Osteocyte (in vitro differentiated cells): ENCODE data around the gene ADH1A. TPM values are rescaled to one million over a fixed set of nuclear protein-coding genes. Genes with fewer than 3 reads are reported as not detected.

Experiments
- DNase-seq: peaks from one replicate; pipeline ENCODE4 v3.0.0; 2021; ENCODE audit warnings: mixed read lengths; ENCODE audit not compliant: unreplicated experiment; ENCODE audit errors: extremely low spot score
- H3K27ac Mint-ChIP-seq: one replicate; pipeline ENCODE4 v1.8.0; 2021; ENCODE audit warnings: mild to moderate bottlenecking, mixed read lengths; ENCODE audit not compliant: unreplicated experiment
- H3K27me3 Mint-ChIP-seq: one replicate; pipeline ENCODE4 v1.8.0; 2021; ENCODE audit warnings: mixed read lengths; ENCODE audit not compliant: unreplicated experiment
- H3K36me3 Mint-ChIP-seq: one replicate; pipeline ENCODE4 v1.8.0; 2021; ENCODE audit warnings: mixed read lengths; ENCODE audit not compliant: unreplicated experiment
- H3K4me1 Mint-ChIP-seq: one replicate; pipeline ENCODE4 v1.8.0; 2021; ENCODE audit warnings: mixed read lengths; ENCODE audit not compliant: unreplicated experiment
- H3K4me3 Mint-ChIP-seq: one replicate; pipeline ENCODE4 v1.8.0; 2021; ENCODE audit warnings: mild to moderate bottlenecking, moderate library complexity, mixed read lengths; ENCODE audit not compliant: unreplicated experiment
- H3K9me3 Mint-ChIP-seq: one replicate; pipeline ENCODE4 v1.8.0; 2021; ENCODE audit warnings: mixed read lengths; ENCODE audit not compliant: unreplicated experiment
- long read RNA-seq: library from polyadenylated mRNA; unstranded; transcript quantifications from one replicate; pipeline ENCODE4 v2.0.0, GENCODE V29; 2021
- total RNA-seq: library from RNA; stranded (reverse); gene quantifications from 2 replicates; pipeline ENCODE4 v1.2.1, GENCODE V29; 2021
- TF ChIP-seq, protein P1 (sequence below): fragments of 200-600 bp; sonication (generic); IDR thresholded peaks from 2 replicates; pipeline ENCODE4 v1.5.0; 2021; ENCODE audit warnings: antibody characterized with exemption, mild to moderate bottlenecking, moderate library complexity

ADH1A gene
- not detected in 2 replicates for total RNA-seq
- long read RNA-seq, result 0 reads

- no peak for DNase-seq
- H3K27me3 Mint-ChIP-seq, result no peaks in the 10 kb centered on the region
- H3K9me3 Mint-ChIP-seq, result peaks cover 21% of the 10 kb centered on the region
- H3K36me3 Mint-ChIP-seq, result peaks cover 8% of the 10 kb centered on the region
- TF ChIP-seq, protein P1, sequence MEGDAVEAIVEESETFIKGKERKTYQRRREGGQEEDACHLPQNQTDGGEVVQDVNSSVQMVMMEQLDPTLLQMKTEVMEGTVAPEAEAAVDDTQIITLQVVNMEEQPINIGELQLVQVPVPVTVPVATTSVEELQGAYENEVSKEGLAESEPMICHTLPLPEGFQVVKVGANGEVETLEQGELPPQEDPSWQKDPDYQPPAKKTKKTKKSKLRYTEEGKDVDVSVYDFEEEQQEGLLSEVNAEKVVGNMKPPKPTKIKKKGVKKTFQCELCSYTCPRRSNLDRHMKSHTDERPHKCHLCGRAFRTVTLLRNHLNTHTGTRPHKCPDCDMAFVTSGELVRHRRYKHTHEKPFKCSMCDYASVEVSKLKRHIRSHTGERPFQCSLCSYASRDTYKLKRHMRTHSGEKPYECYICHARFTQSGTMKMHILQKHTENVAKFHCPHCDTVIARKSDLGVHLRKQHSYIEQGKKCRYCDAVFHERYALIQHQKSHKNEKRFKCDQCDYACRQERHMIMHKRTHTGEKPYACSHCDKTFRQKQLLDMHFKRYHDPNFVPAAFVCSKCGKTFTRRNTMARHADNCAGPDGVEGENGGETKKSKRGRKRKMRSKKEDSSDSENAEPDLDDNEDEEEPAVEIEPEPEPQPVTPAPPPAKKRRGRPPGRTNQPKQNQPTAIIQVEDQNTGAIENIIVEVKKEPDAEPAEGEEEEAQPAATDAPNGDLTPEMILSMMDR, result no peak
- no peak within 1 kb of the TSS for H3K4me3 Mint-ChIP-seq
- no peak within 1 kb of the TSS for H3K27ac Mint-ChIP-seq
- peaks cover 9% of the 10 kb centered on the region for H3K4me1 Mint-ChIP-seq
These were observed at the start of gene ADH1A for GRCh38 chr4:99290848-99291786. Gene ADH1A, minus strand, starts transcription at chr4:99290985. Its CDS starts 71 bp downstream, at chr4:99290914.

GRCh38 chr4:99339172-99339571 lies 48.4 kb upstream of the ADH1A start:
- Mint-ChIP-seq H3K4me1 (no peaks in the 10 kb centered on the region), H3K4me3 (no peak overlapping the region), H3K36me3 (no peaks in the 10 kb centered on the region), H3K9me3 (no peaks in the 10 kb centered on the region), H3K27me3 (peaks cover 3% of the 10 kb centered on the region), H3K27ac (no peak overlapping the region)
- DNase-seq, result no peak
- TF ChIP-seq, protein P1, result no peak

- H3K4me1 Mint-ChIP-seq, result no peaks in the 10 kb centered on the region
- H3K27me3 Mint-ChIP-seq, result no peaks in the 10 kb centered on the region
- H3K9me3 Mint-ChIP-seq, result no peaks in the 10 kb centered on the region
- TF ChIP-seq, protein P1, result no peak
- no peaks in the 10 kb centered on the region for H3K36me3 Mint-ChIP-seq
- no peak overlapping the region for H3K27ac Mint-ChIP-seq
- DNase-seq, result no peak
- no peak overlapping the region for H3K4me3 Mint-ChIP-seq
These were observed 45.8 kb upstream of the ADH1A start for GRCh38 chr4:99336553-99336952.

DNA sequence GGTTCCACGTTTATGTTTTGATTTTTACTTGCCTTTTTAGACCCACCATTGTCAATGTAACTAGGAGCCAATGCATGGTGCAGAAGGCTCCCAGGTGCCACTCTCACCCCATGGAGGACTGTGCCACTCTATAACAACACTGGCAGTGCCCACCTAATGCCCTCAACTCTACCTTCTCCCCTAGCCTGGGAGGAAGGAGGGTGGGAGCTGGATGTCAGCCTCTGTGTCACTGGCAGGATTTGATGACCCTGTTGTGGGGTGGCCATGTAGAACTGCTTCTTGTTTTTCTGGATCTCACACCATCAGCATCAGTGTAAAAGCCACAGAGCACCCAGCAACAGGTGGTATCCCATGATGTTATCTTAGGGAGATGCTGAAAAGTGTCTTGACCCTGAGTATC lies 44.1 kb upstream of the ADH1A start:
- no peaks in the 10 kb centered on the region for H3K27me3 Mint-ChIP-seq

DNA sequence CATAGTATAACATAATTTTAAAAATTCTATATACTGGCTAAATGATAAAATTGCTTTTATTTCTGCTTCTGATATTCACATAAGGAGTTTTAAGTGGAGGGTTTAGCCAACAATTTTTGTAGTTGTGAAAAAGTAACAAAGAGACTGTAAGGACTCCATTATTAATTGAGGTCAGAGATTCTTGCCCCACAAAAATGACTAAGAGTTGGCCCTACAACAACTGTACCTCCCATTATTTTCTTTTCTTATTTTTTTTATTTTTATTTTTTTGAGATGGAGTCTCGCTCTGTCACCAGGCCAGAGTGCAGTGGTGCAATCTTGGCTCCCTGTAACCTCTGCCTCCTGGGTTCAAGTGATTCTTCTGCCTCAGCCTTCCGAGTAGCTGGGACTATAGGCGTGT lies 39.9 kb upstream of the ADH1A start:
- Mint-ChIP-seq H3K9me3 (peaks cover 10% of the 10 kb centered on the region), H3K36me3 (no peaks in the 10 kb centered on the region), H3K27me3 (no peaks in the 10 kb centered on the region), H3K4me3 (no peak overlapping the region), H3K4me1 (no peaks in the 10 kb centered on the region), H3K27ac (no peak overlapping the region)
- DNase-seq, result no peak
- TF ChIP-seq, protein P1, result no peak

More for the DNA sequence above, 44.1 kb upstream of the ADH1A start:
- H3K4me1 Mint-ChIP-seq, result no peaks in the 10 kb centered on the region
- TF ChIP-seq, protein P1, result no peak
- no peak for DNase-seq
- H3K9me3 Mint-ChIP-seq, result no peaks in the 10 kb centered on the region
- H3K36me3 Mint-ChIP-seq, result no peaks in the 10 kb centered on the region
- no peak overlapping the region for H3K4me3 Mint-ChIP-seq
- H3K27ac Mint-ChIP-seq, result no peak overlapping the region
